ENCODE data around the gene TFAP2E. TPM values are rescaled to one million over a fixed set of nuclear protein-coding genes. Genes with fewer than 3 reads are reported as not detected.

Gene TFAP2E
- total RNA-seq, 1 donor from 2014 or later, result 0.35 TPM

DNA sequence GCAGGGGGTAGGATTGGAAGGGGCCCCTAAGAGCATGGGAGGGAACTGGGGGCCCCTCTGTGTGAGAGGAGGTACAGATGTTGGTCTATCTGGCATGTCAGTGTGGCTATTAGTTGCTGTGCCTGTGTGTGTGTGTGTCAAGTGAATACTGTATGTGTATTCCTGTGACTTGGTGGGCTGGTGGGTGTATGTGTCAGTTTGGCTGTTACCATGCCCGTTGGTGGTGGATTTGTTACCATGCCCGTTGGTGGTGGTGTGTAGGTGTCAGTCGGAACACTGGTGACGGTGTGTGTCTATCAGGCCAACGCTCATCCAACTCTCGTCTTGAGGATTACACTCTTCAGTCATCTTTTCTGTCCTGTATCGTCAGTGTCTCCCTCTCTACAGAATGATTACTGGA, 22.6 kb downstream of the TFAP2E start:
- no peak for DNase-seq (ENCODE audit: low read depth)

DNA sequence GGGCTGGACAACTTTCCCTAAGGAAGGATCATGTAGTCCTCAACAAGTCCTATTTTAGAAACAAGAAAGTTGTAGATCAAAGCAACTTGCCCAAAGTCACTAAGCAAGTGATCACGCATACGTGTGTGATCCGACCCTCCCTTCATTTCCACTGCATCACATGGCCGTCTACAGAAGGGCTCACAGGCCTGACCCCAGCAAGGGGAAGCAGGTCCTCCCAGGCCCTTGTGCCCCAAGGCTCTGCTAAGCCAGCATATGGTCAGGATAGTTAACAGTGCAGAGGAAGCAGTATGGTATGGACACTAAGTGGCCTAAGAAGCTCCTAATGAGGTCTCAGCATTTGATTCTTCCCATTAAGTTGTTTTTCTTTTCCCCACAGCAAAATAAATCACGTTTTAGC, 24.8 kb downstream of the TFAP2E start:
- no peak for DNase-seq (ENCODE audit: low read depth)

DNA sequence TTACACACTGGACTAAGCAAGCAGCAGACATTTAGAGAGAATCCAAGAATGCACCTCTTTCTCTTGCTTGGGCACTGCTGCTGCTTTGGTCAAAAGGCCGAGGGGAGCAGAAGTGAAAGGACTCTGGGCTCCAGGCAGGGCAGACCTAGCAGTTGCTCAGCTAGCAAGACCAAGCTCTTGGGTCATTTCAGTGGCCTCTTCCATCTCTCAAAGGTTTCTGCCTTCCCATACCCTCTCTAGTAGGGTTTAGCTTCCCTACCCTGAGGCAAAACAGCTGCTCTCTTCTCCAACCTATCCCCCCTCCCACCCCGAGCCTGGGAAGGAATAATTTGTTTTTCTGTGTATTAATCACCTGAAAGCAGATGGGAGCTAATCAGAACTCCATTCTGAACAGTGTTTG, 25.8 kb downstream of the TFAP2E start:
- no peak for DNase-seq (ENCODE audit: low read depth)

DNA sequence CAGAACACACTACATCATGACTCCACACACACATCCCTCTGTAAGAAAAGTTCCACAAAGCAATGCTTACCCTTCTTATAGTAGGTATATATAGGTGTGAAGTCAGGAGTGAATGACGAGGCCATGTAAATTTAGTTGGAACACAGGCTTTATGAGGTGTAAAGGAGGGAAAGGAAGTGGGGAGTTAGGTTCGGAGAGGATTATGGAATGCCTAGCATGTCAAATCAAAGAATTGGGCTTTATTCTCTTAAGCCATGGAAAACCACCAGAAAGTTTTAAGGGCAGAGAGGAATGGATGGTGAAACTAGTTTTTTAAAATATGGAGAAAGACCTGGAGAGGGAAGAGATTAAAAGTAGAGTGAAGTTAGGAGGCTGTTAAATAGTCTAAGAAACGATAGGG, 26.3 kb downstream of the TFAP2E start:
- no peak for DNase-seq (ENCODE audit: low read depth)

DNA sequence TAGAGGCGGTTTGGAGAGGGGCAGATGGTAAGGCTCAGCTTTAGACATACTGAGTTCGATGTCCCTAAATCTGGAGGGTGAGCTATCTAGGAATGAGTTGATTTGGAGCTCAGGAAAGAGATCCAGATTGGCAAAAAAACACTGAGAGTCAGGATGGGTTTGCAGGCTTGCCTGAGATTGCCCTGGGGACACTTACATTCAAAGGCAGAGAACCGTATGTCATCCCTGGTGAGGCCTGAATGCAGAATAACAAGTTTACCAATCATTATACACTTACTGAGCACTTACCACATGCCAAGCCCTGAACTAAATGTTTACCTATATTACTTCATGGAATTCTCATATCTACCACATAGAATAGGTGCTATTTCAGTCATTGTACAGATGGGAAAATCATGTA, 27.5 kb downstream of the TFAP2E start:
- DNase-seq (ENCODE audit: low read depth), result no peak

DNA sequence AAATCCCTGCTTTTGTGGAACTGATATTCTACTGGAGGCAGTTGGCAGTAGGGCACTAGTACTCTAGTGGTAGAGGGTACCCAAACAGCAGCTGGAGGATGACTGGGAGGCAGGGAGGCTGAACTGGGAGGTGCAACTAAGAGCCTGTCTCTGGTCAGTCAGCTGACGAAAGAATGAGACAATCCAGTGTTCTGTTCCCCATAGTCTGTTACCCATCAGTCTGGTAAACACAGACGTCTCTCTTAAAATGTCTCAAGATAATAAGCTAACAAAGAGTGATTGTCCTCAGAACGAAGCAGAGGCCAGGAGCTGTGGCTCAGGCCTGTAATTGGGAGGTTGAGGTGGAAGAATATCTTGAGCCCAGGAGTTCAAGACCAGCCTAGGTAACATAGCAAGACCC, 30.4 kb downstream of the TFAP2E start:
- no peak for DNase-seq (ENCODE audit: low read depth)

DNA sequence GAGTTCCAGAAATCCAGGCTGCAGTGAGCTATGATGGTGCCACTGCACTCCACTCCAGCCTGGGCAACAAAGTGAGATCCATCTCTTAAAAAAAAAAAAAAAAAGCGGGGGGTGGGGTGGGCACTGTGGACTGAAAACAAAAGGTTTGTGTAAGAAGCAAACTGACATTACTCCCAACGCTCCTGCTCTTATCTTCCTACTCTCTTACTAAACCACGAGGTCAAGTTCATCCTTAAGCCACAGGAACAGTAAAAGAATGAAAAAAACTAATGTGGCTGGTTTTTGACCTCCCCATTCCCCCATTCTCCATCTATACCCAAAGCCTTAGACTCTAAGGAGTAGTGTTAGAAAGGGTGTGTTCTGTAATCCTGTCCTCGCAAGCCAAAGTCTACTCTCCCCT, 30.8 kb downstream of the TFAP2E start:
- no peak for DNase-seq (ENCODE audit: low read depth)

DNA sequence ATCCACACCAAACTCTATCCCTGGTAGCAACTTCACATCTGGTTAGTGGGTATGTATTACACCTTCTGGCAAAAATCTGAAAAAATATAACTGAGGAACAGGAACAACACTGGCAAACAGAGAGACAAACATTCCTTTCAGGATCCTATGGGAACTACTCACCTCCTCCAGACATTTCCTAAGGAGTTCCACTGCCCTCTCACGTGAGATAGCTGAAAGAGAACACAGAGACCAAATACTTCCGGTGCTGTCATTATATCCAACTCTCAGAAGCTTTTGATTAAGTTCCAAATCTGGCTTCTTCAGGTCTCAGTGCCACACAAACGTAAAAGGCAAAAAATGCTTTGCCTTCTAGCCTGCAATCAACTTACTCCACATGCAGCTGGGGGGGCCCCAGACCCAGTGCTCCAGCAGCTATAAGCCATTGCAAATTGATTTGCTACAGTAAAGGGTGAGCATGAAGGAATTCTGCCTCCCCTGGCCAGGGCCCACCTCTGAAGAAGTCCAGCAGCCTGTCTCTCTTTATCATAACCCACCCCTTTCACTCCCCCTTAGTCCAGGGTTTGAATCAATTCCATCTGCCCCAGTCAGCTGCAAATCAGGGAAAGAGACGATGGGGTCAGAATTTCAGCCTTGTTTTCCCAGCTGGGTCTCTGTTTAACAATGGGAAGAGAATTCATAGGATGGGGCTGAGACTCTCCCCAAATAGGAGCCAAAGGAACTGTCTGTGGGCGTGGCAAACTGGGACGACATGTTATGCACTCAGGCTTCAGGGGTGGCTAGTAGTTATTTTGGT, 32.2 kb downstream of the TFAP2E start:
- no peak for DNase-seq (ENCODE audit: low read depth)

DNA sequence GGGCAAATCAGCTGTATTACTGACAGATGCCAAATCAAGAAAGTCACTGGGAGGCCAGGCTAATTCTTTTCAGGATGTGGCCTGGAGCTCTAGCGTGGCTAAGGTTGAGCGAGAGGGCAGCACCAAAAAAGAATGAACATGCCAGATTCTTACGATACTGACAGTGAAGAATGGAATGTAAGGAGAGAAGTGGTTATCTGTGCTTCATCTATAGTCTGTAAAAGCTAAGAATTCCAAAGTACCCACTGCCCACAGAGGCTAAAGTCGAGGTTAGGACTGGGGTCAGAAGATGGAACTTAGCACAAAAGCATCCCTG, 32.7 kb downstream of the TFAP2E start:
- DNase-seq (ENCODE audit: low read depth), result peak; percentile 6

DNA sequence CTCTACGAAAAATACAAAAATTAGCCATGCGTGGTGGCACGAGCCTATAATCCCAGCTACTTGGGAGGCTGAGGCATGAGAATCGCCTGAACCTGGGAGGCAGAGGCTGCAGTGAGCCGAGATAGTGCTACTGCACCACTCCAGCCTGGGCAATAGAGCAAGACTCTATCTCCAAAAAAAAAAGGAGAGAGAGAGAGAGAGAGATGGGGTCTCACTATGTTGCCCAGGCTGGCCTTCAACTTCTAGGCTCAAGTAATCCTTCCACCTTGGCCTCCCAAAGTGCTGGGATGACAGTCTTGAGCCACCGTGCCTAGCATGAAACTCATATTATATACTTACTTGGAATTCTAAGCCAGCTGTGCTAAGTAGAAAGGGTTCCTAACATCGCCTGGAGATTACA, 38.5 kb downstream of the TFAP2E start:
- DNase-seq (ENCODE audit: low read depth), result no peak

DNA sequence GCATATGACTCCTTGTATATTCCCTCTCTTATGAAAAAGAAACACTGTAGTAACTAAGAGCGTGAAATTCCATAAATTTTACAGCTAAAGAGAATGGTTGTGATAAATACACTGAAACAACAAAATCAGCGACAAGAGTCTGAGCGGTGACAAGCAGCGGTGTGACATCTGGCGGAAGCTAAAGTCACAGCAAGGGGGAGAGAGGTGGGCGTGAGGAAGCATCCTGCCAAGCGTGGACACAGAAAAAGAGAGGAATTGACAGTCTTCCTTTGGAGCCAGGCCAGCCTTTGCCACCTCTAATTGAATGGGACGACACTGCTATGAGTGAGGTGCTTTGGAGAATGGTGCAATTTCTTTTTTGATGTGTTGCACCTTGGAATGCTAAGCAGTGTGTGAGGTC, 42.3 kb downstream of the TFAP2E start:
- DNase-seq (ENCODE audit: low read depth), result no peak

DNA sequence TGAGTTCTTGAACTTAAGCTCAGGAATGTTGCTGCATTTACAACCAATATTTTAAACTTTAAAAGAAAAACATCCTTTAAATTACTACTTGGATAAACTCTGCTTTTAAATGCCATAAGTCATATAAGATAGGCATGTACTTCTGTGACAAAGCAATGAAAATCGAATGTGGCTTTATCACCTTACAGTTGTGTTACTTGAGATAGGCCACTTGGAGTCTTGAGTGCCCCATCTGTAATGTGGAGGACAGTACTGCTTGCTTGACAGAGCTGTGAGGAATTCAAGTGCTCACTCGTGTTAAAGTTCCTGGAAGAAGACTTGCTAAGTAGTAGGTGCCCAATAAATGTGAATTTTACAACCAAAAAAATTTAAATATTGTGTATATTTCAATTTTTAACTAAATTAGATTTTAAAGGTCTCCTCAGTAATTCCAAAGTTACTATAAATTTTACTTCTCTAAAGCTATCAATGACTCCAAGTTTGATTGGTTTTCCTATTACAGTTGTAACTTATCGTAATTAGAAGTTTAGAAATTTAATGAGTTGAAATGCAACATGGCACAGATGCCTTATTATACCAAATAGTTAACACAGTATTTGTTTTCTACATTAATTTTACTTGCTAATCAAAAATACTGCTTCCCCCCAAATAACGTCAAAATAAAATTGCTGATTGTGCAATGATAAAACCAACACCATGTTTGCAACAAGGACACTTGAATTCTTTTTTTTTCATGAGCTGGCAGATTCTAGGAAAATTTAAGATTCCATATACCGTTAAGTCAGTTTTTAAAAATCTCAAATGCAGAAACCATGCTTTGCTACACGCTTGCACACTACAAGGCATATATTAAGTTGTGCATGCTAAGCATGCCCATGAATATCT, 46.4 kb downstream of the TFAP2E start:
- no peak for DNase-seq (ENCODE audit: low read depth)

DNA sequence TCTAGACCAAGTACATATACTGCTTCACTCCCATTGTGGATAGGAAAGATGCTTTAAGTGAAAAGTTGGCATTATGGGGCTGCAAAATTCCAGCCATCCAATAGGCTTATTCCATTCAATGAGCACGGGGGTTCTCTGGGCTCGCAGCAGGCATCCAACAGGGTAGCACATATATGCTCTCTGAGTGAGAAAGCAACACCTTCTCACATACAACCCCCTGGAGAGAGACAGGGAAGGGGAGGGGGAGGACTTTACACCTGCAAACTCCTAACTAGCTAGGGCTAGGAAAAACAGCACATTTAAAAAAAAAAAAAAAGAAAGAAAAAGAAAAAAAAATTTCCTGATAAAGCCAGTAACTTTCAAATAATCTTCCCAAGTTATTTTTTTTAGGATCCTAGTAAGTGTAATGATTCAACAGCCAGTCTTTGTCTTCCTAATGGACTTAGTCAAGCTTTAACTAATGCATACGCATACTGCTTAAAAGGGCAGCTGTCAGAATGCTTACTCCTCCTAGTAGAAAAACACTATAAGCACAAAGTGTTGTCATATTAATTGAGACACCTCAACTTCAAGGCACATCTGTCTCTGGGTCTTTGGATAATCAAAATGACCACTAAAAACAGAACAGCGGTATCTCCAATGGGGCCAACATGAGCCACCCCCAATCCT, 49.5 kb downstream of the TFAP2E start:
- no peak for DNase-seq (ENCODE audit: low read depth)

DNA sequence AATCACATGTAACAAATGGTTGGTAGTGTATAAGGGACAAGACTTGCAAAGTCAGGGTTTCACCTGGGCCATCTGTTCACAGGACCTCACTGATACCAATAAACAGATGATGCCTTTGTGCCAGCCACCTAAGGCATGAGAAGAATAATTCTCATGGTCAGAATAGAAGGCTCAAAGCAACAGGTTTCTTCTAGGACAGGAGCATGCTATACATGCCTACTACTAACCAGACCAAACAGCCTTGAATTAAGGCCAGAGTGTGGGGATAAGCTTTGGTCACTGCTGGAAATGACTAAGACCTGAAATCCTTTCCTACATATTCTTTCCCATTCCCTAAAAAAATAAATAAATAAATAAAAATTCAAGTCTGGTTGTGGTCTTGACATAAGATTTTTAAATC, 50.7 kb downstream of the TFAP2E start:
- no peak for DNase-seq (ENCODE audit: low read depth)

DNA sequence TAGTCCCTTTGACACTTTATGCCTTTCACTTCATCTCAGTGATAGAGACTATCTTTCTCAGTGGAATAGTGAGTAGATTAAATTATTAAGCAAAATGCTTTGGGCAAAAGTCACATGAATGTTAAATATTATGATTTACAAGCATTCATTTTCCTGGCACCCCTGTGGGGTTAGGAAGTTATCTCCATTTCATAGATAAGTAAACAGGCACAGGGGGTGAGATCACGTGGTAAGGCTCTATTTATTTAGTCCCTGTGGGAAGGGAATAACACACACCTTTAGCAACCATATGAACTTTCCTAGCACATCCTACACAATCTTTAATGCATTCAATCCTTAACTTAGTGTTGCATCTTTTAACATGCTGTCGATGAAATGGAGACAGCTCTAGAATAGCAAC, 55.9 kb downstream of the TFAP2E start:
- no peak for DNase-seq (ENCODE audit: low read depth)

DNA sequence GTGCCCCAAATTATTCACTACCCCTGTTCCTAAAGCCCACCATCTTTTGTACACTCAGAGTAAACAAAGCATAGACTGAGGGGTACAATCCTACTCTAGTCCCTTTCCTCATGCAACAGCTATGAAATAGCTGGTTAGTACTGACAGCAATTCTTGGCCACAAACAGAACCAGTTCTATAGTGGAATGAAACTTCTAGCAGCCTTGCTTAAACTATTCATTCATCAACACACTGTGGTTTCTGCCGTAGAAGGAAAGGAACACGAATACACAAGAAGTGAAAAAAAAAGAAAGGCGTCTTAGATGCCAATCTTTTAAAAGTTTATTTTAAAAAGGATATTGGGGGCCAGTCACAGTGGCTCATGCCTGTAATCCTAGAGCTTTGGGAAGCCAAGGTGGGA, 58.3 kb downstream of the TFAP2E start:
- DNase-seq (ENCODE audit: low read depth), result no peak

DNA sequence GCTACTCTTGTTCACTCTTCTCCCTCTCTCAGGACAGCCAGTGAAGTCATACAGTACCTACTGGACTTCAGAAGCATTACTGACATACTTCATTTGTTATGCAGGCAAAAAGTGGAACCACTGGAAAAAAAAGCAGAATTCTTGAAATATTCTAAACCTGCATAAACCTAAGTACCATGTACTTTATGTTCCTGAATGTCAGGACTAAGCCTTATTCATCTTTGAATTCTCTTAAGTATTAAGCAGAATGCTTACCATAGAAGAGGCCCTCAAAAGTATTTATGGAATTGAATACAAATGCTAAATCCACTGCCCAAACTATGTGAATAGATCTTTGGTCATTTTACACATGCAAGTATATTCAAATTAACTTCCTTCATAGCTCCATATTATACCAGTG, 60.4 kb downstream of the TFAP2E start:
- no peak for DNase-seq (ENCODE audit: low read depth)

DNA sequence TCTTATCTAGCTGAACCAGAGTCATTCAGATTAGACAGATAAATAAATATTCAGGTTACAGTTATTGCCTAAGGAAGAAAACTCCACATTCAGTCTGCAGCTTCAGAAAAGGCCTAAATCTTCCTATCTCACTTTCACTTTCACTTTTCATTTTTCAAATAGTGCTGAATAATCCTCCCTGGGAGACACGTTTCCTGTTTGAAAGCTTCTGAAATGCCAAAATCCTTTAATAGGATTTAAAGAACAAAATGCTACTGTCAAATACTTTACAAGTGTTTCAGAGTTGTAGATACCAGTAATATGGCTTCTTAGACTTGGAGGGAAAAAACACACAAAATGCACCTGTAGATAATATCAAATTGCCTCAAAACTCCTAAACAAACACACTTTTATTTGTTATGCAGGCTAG, 64.3 kb downstream of the TFAP2E start:
- peak; percentile 57 for DNase-seq (ENCODE audit: low read depth)

DNA sequence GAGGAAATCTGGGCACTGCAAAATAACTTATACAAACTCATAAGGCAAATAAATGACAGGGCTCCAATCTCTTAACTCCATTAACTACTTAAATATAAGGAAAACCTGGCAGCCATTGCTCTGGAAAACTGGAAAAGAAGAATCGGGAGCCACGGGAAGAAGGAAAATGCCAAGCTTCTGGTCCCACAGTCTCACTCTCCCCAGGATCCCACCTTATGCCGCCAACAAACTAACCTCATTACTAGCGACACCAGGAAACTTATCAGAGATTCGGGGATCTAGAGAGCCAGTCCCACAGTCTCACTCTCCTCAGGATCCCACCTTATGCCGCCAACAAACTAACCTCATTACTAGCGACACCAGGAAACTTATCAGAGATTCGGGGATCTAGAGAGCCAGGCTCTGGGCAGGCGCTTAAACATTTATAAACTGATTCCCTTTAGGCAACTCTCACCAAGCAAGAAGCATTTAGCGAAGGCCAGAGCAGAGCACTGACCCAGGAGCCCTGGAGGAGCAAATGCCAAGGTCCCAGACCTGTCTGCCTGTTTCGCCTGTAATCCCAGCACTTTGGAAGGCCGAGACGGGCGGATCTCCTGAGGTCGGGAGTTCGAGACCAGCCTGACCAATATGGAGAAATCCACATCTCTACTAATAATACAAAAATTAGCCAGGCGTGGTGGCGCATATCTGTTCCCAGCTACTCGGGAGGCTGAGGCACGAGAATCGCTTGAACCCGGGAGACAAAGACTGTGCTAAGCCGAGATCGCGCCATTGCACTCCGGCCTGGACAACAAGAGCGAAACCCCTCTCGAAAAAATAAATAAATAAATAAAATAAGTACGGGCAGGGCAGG, 67.5 kb downstream of the TFAP2E start:
- no peak for DNase-seq (ENCODE audit: low read depth)

DNA sequence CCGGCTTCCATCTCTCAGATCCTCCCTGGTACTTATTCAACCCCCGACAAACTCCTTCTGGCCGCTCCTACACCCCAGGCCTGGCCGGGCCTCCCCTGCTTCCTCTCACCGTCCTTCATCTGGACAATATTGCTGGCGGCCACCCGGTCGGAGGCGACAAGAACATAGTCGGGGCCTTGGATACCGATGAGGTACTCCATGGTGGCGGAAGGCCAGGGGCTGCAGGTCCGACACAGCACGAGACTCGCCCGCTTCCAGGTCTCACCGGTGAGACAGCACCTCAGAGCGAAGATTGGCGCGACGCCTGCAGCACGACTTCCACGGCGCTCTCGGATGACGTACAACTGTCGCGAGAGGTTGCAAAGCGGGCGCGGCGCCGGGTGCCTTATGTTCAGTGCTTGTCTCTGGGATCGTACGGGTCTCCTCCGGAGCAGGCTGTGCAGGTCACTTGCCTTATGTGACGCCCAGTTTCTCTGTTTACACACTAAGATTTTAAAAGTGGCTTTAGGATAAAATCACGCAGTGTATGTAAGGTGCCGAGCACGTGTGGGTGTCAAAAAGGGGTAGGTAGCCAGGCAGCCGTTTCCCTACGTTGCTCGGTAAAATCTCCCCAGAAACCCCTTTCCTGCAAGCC, 68.2 kb downstream of the TFAP2E start, which contains the start of gene PSMB2:
PSMB2 (minus strand) TSS at position 294 of the 634 bp plus-strand sequence; CDS start at position 200, 94 bp downstream.
- DNase-seq (ENCODE audit: low read depth), result peak; percentile 89

DNA sequence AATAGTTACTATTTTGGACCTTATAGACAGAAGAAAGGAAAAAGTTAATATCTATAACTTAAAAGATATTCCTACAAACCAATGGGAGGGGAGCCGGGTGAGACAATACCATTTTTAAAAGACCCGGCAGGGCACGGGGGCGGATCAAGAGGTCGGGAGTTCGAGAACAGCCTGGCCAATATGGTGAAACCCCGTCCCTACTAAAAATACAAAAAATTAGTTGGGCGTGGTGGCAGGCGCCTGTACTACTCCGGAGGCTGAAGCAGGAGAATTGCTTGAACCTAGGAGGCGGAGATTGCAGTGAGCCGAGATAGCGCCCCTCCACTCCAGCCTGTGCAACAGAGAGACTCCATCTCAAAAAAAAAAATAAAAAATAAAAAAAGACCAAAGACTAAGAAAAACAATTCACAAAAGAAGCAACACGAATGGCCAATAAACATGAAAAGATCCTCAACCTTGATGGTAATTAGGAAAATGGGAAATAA, 69.4 kb downstream of the TFAP2E start:
- no peak for DNase-seq (ENCODE audit: low read depth)

All from renal cortical epithelial cell (primary cell).